CD4-positive, alpha-beta T cell (primary cell): ENCODE measurements around the gene HPCAL1. TPM values are rescaled to one million over a fixed set of nuclear protein-coding genes. Genes with fewer than 3 reads are reported as not detected.

ENCODE experiments used
- ATAC-seq: fragments of 200-7000 bp; cut with Tn5 transposase; one replicate; pipeline ENCODE4 v1.10.0; 2022; ENCODE audit warnings: mild to moderate bottlenecking; ENCODE audit not compliant: poor library complexity
- CTCF ChIA-PET: fragments of 350-600 bp; sonication (Branson Sonifier 250); formaldehyde crosslinking; loops from one replicate; lab custom pipeline; 2021; ENCODE audit warnings: antibody characterized with exemption, inconsistent platforms; lab: Charles Lee
- POLR2A ChIA-PET: fragments of 350-600 bp; sonication (Branson Sonifier 250); formaldehyde crosslinking; loops from one replicate; lab custom pipeline; 2021; ENCODE audit warnings: antibody characterized with exemption, inconsistent platforms; lab: Charles Lee
- DNase-seq, 14 experiments: peaks; one replicate each; pipeline ENCODE4 v3.0.0-alpha.2; 2013 to 2020; ENCODE audit warnings: mixed read lengths in 2 of 14
- H3K27ac ChIP-seq, 2 donors: one replicate each; pipeline versions ENCODE4 v1.5.1 to v1.7.0; 2013; ENCODE audit warnings: low read length in 2 of 2, low read depth in 1 of 2, mild to moderate bottlenecking in 1 of 2
- H3K27me3 ChIP-seq, 2 experiments: 1 replicate in 1 of 2; 2 replicates in 1 of 2; pipeline versions ENCODE4 v1.6.1 to v1.7.0; 2013; ENCODE audit warnings: low read length in 2 of 2, control low read depth in 1 of 2, mild to moderate bottlenecking in 1 of 2, moderate library complexity in 1 of 2; ENCODE audit not compliant: insufficient read depth in 2 of 2, control insufficient read depth in 1 of 2
- H3K36me3 ChIP-seq: one replicate; pipeline ENCODE4 v1.6.1; 2013; ENCODE audit warnings: low read length, control low read depth; ENCODE audit not compliant: insufficient read depth
- H3K4me1 ChIP-seq: one replicate; pipeline ENCODE4 v1.6.1; 2013; ENCODE audit warnings: low read length, control low read depth; ENCODE audit not compliant: insufficient read depth
- H3K4me3 ChIP-seq: one replicate; pipeline ENCODE4 v1.5.1; 2013; ENCODE audit warnings: mild to moderate bottlenecking, low read length, moderate library complexity
- H3K9me3 ChIP-seq, 2 experiments: 1 replicate in 1 of 2; 2 replicates in 1 of 2; pipeline versions ENCODE4 v1.6.1 to v1.7.0; 2013; ENCODE audit warnings: low read length in 2 of 2, mild to moderate bottlenecking in 2 of 2, control low read depth in 1 of 2, moderate library complexity in 1 of 2; ENCODE audit not compliant: control insufficient read depth in 1 of 2, insufficient read depth in 1 of 2
- H3K27ac Mint-ChIP-seq: one replicate; pipeline ENCODE4 v1.8.0; 2020; ENCODE audit warnings: mixed read lengths
- H3K27me3 Mint-ChIP-seq: one replicate; pipeline ENCODE4 v1.8.0; 2021; ENCODE audit warnings: mixed read lengths
- H3K36me3 Mint-ChIP-seq: one replicate; pipeline ENCODE4 v1.8.0; 2021; ENCODE audit warnings: low read depth, mixed read lengths
- H3K4me1 Mint-ChIP-seq: one replicate; pipeline ENCODE4 v1.8.0; 2021; ENCODE audit warnings: low read depth, mixed read lengths
- H3K4me3 Mint-ChIP-seq: one replicate; pipeline ENCODE4 v1.8.0; 2020; ENCODE audit warnings: mild to moderate bottlenecking, mixed read lengths
- H3K9me3 Mint-ChIP-seq: one replicate; pipeline ENCODE4 v1.8.0; 2020; ENCODE audit warnings: mixed read lengths
- intact Hi-C, 2 experiments: fragments of 100-400 bp; cut with DNase I in 1 of 2; cut with micrococcal nuclease in 1 of 2; formaldehyde crosslinking; loops; one replicate each; pipeline versions ENCODE4 v1.15.1 to v1.9.0; 2023 to 2025; cut with DNase I, micrococcal nuclease
- total RNA-seq, 174 experiments: library from RNA in 2 of 174; stranded (reverse) in 2 of 174; gene quantifications; one replicate each; pipeline ENCODE4 v1.2.3 and lab custom pipeline; 2021 to 2026
- TF ChIP-seq, protein P1 (sequence below): fragments of 200-600 bp; IDR thresholded peaks from one replicate; pipeline ENCODE4 v1.8.0; 2022; ENCODE audit warnings: antibody characterized with exemption, mild to moderate bottlenecking

Gene HPCAL1
- total RNA-seq, 2 experiments from 2014 or later, result 24.9 to 27.9 TPM

DNA sequence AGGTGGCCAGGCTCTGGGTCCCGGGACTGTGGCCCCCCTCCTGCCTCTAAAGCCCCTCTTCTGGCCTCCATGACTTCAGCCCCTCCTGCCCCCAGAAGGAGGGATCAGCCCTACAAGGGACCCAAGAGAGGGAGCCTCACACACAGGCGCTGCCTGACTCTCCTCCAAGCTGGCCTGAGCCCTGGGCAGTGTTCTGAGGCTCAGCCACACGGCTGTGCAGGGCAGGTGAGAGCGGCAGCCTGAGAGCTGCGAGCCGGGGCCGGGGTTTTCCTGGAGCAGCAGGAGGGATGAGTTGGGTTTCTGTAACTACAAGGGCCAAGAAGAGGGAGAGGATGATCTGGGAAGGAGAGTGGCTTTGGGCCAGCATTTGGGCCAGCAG, 70.1 kb downstream of the HPCAL1 start:
- Mint-ChIP-seq H3K36me3 (peaks cover 11% of the 10 kb centered on the region), H3K27ac (peak overlapping the region; percentile 80), H3K4me3 (no peak overlapping the region), H3K4me1 (peaks cover 70% of the 10 kb centered on the region), H3K9me3 (no peaks in the 10 kb centered on the region), H3K27me3 (no peaks in the 10 kb centered on the region)
- POLR2A ChIA-PET, result no interaction called here
- Histone ChIP-seq H3K4me1 (peaks cover 78% of the 10 kb centered on the region), H3K4me3 (no peak overlapping the region), H3K9me3 (no peaks in the 10 kb centered on the region), H3K27me3 (no peaks in the 10 kb centered on the region), H3K27ac (no peak overlapping the region), H3K36me3 (peaks cover 5% of the 10 kb centered on the region)
- CTCF ChIA-PET, result no interaction called here
- ATAC-seq (no peak), DNase-seq (no peak)
- intact Hi-C loops, result no loop called here
- TF ChIP-seq, protein P1, sequence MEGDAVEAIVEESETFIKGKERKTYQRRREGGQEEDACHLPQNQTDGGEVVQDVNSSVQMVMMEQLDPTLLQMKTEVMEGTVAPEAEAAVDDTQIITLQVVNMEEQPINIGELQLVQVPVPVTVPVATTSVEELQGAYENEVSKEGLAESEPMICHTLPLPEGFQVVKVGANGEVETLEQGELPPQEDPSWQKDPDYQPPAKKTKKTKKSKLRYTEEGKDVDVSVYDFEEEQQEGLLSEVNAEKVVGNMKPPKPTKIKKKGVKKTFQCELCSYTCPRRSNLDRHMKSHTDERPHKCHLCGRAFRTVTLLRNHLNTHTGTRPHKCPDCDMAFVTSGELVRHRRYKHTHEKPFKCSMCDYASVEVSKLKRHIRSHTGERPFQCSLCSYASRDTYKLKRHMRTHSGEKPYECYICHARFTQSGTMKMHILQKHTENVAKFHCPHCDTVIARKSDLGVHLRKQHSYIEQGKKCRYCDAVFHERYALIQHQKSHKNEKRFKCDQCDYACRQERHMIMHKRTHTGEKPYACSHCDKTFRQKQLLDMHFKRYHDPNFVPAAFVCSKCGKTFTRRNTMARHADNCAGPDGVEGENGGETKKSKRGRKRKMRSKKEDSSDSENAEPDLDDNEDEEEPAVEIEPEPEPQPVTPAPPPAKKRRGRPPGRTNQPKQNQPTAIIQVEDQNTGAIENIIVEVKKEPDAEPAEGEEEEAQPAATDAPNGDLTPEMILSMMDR, result no peak

GRCh38 chr2:10373931-10374330, 71.2 kb downstream of the HPCAL1 start:
- DNase-seq, result no peak
- no peak overlapping the region for H3K4me3 ChIP-seq
- H3K27me3 ChIP-seq, result no peaks in the 10 kb centered on the region
- ChIA-PET POLR2A (no interaction called here), CTCF (no interaction called here)
- intact Hi-C loops, result no loop called here
- TF ChIP-seq, protein P1, result no peak
- no peak overlapping the region for H3K27ac ChIP-seq
- H3K27me3 Mint-ChIP-seq, result no peaks in the 10 kb centered on the region
- peaks cover 5% of the 10 kb centered on the region for H3K36me3 ChIP-seq
- H3K4me3 Mint-ChIP-seq, result no peak overlapping the region
- peaks cover 11% of the 10 kb centered on the region for H3K36me3 Mint-ChIP-seq
- peaks cover 78% of the 10 kb centered on the region for H3K4me1 ChIP-seq
- H3K9me3 Mint-ChIP-seq, result no peaks in the 10 kb centered on the region
- ATAC-seq, result no peak
- H3K9me3 ChIP-seq, result no peaks in the 10 kb centered on the region
- H3K27ac Mint-ChIP-seq, result peak overlapping the region; percentile 42
- H3K4me1 Mint-ChIP-seq, result peaks cover 77% of the 10 kb centered on the region

DNA sequence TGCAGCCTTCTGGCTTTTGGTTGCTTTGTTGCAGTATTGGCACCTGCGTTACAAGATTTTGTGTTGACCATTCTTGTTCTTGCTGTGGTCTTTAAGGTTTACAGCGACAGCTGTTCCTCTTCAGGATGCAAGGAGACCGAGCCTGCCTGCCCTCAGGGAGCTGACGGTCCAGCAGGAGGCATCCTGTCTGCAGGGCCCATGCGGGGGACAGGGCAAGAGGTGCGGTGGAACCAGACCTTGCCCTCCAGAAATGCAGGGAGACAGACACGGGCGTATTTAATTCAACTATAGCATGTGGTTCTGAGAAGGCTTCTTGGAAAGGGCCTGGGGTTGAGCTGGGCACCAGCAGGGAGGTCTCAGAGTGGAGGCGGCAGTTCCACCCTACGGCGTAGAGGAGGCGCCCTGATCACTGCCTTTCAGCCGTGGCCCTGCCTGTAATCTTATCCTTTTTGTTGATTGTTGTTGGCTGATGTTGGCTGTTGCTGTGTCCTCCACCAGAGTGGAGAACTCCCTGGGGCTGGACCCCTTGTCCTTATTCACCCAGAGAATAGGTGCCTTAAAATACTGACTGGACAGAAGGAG, 71.7 kb downstream of the HPCAL1 start:
- no peak overlapping the region for H3K27ac ChIP-seq
- peak overlapping the region; percentile 42 for H3K27ac Mint-ChIP-seq
- peaks cover 5% of the 10 kb centered on the region for H3K36me3 ChIP-seq
- H3K9me3 Mint-ChIP-seq, result no peaks in the 10 kb centered on the region
- DNase-seq (no peak), ATAC-seq (no peak)
- no peak overlapping the region for H3K4me3 ChIP-seq
- H3K4me3 Mint-ChIP-seq, result no peak overlapping the region
- no peaks in the 10 kb centered on the region for H3K9me3 ChIP-seq
- CTCF ChIA-PET, result no interaction called here
- intact Hi-C loops, result no loop called here
- no peaks in the 10 kb centered on the region for H3K27me3 Mint-ChIP-seq
- peaks cover 78% of the 10 kb centered on the region for H3K4me1 ChIP-seq
- POLR2A ChIA-PET, result no interaction called here
- peaks cover 82% of the 10 kb centered on the region for H3K4me1 Mint-ChIP-seq
- TF ChIP-seq, protein P1, result no peak
- H3K27me3 ChIP-seq, result no peaks in the 10 kb centered on the region
- H3K36me3 Mint-ChIP-seq, result peaks cover 11% of the 10 kb centered on the region
